ENCODE results near the gene SLC25A22. TPM values are rescaled to one million over a fixed set of nuclear protein-coding genes. Genes with fewer than 3 reads are reported as not detected.

SLC25A22 gene
- total and polyA plus RNA-seq, 10 donors, result 6.3 to 23.2 (median 14.1) TPM

- Histone ChIP-seq H3K4me3 (no peak overlapping the region), H3K4me1 (peaks cover 14 to 43% (median 35%) of the 10 kb centered on the region in 6 donors), H3K27ac (no peak overlapping the region), H3K36me3 (peaks cover 0 to 48% (median 31%) of the 10 kb centered on the region in 6 donors), H3K27me3 (replicated peaks in 1 of 7) (no peaks in the 10 kb centered on the region), H3K9me3 (no peaks in the 10 kb centered on the region)
- WGBS, 5 donors, result 85 to 96% (median 89%) methylated on average over 8 to 11 of the region's 11 CpGs
- DNase-seq, result no peak
- TF ChIP-seq CTCF (IDR thresholded peaks at IDR 0.05 in 8 of 11, conservative IDR thresholded peaks at IDR 0.05 in 3 of 11) (no peak), POLR2A (IDR thresholded peaks at IDR 0.05) (no peak), POLR2AphosphoS5 (IDR thresholded peaks at IDR 0.05) (no peak)
- intact Hi-C loops (cut with DNase I; ENCODE audit: low total_unique reads), result no loop called here
Measured at GRCh38 chr11:815675-816432, 17.8 kb upstream of the SLC25A22 start.

GRCh38 chr11:813456-814096 lies 15.5 kb upstream of the SLC25A22 start:
- intact Hi-C loops (cut with DNase I; ENCODE audit: low total_unique reads), result no loop called here

GRCh38 chr11:813072-813455 lies 15.0 kb upstream of the SLC25A22 start:
- Histone ChIP-seq H3K4me1 (peaks cover 14 to 44% (median 33%) of the 10 kb centered on the region in 6 donors), H3K27ac (no peak overlapping the region), H3K36me3 (peaks cover 0 to 48% (median 31%) of the 10 kb centered on the region in 6 donors), H3K27me3 (replicated peaks in 1 of 7) (no peaks in the 10 kb centered on the region), H3K4me3 (no peak overlapping the region), H3K9me3 (no peaks in the 10 kb centered on the region)
- TF ChIP-seq POLR2AphosphoS5 (IDR thresholded peaks at IDR 0.05) (no peak), POLR2A (IDR thresholded peaks at IDR 0.05) (no peak), CTCF (IDR thresholded peaks at IDR 0.05 in 8 of 11, conservative IDR thresholded peaks at IDR 0.05 in 3 of 11) (no peak)
- WGBS, 5 donors, result 85 to 91% (median 89%) methylated on average over 6 of the region's 6 CpGs
- DNase-seq, result no peak
- intact Hi-C loops (cut with DNase I; ENCODE audit: low total_unique reads), result no loop called here

More at GRCh38 chr11:813456-814096, 15.5 kb upstream of the SLC25A22 start:
- Histone ChIP-seq H3K4me1 (peaks cover 9 to 44% (median 31%) of the 10 kb centered on the region in 6 donors), H3K27me3 (replicated peaks in 1 of 7) (no peaks in the 10 kb centered on the region), H3K4me3 (no peak overlapping the region), H3K27ac (no peak overlapping the region), H3K36me3 (peaks cover 0 to 48% (median 31%) of the 10 kb centered on the region in 6 donors), H3K9me3 (no peaks in the 10 kb centered on the region)
- peak; percentile 16 to 66 (median 45) for TF ChIP-seq POLR2AphosphoS5 (IDR thresholded peaks at IDR 0.05)
- TF ChIP-seq CTCF (IDR thresholded peaks at IDR 0.05 in 8 of 11, conservative IDR thresholded peaks at IDR 0.05 in 3 of 11), result no peak
- 62 to 83% (median 80%) methylated on average over 4 to 9 of the region's 9 CpGs for WGBS, 5 donors
- DNase-seq, result no peak

- 82 to 97% (median 92%) methylated on average over 2 to 3 of the region's 3 CpGs for WGBS, 5 donors
- no peak for TF ChIP-seq POLR2A (IDR thresholded peaks at IDR 0.05)
- no peak for TF ChIP-seq CTCF (IDR thresholded peaks at IDR 0.05 in 8 of 11, conservative IDR thresholded peaks at IDR 0.05 in 3 of 11)
- no peak for TF ChIP-seq POLR2AphosphoS5 (IDR thresholded peaks at IDR 0.05)
- no peak overlapping the region for H3K4me3 ChIP-seq
- H3K27me3 ChIP-seq (replicated peaks in 1 of 7), result no peaks in the 10 kb centered on the region
- H3K27ac ChIP-seq, result no peak overlapping the region
- H3K9me3 ChIP-seq, result no peaks in the 10 kb centered on the region
- H3K36me3 ChIP-seq, result peaks cover 0 to 48% (median 31%) of the 10 kb centered on the region in 6 donors
- H3K4me1 ChIP-seq, result peaks cover 16 to 51% (median 38%) of the 10 kb centered on the region in 6 donors
- DNase-seq, result no peak
- intact Hi-C loops (cut with DNase I; ENCODE audit: low total_unique reads), result no loop called here
Measured at GRCh38 chr11:812390-812789, 14.3 kb upstream of the SLC25A22 start.

All from spleen (tissue), 11 donors.